ENCODE results near the gene GRIN2A. TPM values are rescaled to one million over a fixed set of nuclear protein-coding genes. Genes with fewer than 3 reads are reported as not detected.

The GRIN2A gene
- total and polyA plus RNA-seq, 2 donors (not counting 3 experiments of a cell fraction or from before 2014, with no cell fraction given) = not detected

- ChIA-PET CTCF (interaction anchor here (0.7 kb wide), 1 partner anchor 17 kb away, joined by 3 read pairs; no protein-coding TSS in a partner anchor), POLR2A (no interaction called here)
- no peak overlapping the region for H3K4me2 ChIP-seq (ENCODE audit: insufficient read depth, low read length)
- dilution Hi-C loops (cut with MboI; ENCODE audit: extremely low pct_ligation_motif_present, low sequenced_read_pairs) = no loop called here
- H4K20me1 ChIP-seq (replicated peaks; ENCODE audit: control insufficient read depth, extremely low read depth, insufficient read depth, low read length) = no peaks in the 10 kb centered on the region
- H3K36me3 ChIP-seq (ENCODE audit: control insufficient read depth in 2 of 2, extremely low read depth in 1 of 2, insufficient read depth in 2 of 2, low read length in 2 of 2) = no peaks in the 10 kb centered on the region
- no peak overlapping the region for H3K27ac ChIP-seq (ENCODE audit: insufficient read depth, low read depth, low read length)
- FAIRE-seq = no peak
- no peaks in the 10 kb centered on the region for H3K27me3 ChIP-seq (ENCODE audit: control insufficient read depth in 2 of 2, insufficient read depth in 2 of 2, low read length in 2 of 2)
- peaks cover 22% of the 10 kb centered on the region for H3K4me1 ChIP-seq (ENCODE audit: control insufficient read depth, extremely low read depth, insufficient read depth, low read length)
- TF ChIP-seq POLR2A (IDR thresholded peaks at IDR 0.05; ENCODE audit: low read depth, low read length) (no peak), MYC (IDR thresholded peaks at IDR 0.05; ENCODE audit: low read depth, low read length) (no peak), FOS (IDR thresholded peaks at IDR 0.05; ENCODE audit: borderline replicate concordance, insufficient read depth, low read length) (no peak), CTCF (IDR thresholded peaks at IDR 0.05; ENCODE audit: extremely low read depth in 1 of 2, insufficient read depth in 1 of 2, low read depth in 1 of 2, low read length in 2 of 2) (no peak), GATA2 (IDR thresholded peaks at IDR 0.05; ENCODE audit: insufficient read depth, insufficient read length, low read depth, low read length) (no peak), JUN (IDR thresholded peaks at IDR 0.05; ENCODE audit: borderline replicate concordance, insufficient read depth, insufficient read length, low read depth) (no peak)
- no peaks in the 10 kb centered on the region for H3K9me3 ChIP-seq (replicated peaks; ENCODE audit: control insufficient read depth, insufficient read depth, low read length)
- no TSS peak for BruUV-seq (replicated peaks)
- H2AFZ ChIP-seq (ENCODE audit: low read depth, low read length) = no peak overlapping the region
- intact Hi-C loops (cut with micrococcal nuclease) = no loop called here
- no peak overlapping the region for H3K9ac ChIP-seq (replicated peaks; ENCODE audit: extremely low read depth, insufficient read depth, low read length)
- H3K79me2 ChIP-seq (ENCODE audit: control insufficient read depth, insufficient read depth, low read length) = no peaks in the 10 kb centered on the region
- H3K4me3 ChIP-seq (replicated peaks in 1 of 3; ENCODE audit: insufficient read depth in 1 of 3, low read depth in 1 of 3, low read length in 3 of 3) = no peak overlapping the region
- H3K9me1 ChIP-seq (replicated peaks; ENCODE audit: control insufficient read depth, extremely low read depth, insufficient read depth, low read length) = no peaks in the 10 kb centered on the region
- no peak for DNase-seq (ENCODE audit: low read depth, low spot score)
Observed at GRCh38 chr16:9798952-9799580, 383.2 kb downstream of the GRIN2A start.
